CD4-positive, alpha-beta T cell treated with Interleukin-15 for 4 hours (primary cell): Measurements from ENCODE around the gene CD47.

Experiments
- DNase-seq: peaks from one replicate; pipeline ENCODE4 v3.0.0-alpha.2; 2020; ENCODE audit warnings: low spot score

Gene CD47

DNA sequence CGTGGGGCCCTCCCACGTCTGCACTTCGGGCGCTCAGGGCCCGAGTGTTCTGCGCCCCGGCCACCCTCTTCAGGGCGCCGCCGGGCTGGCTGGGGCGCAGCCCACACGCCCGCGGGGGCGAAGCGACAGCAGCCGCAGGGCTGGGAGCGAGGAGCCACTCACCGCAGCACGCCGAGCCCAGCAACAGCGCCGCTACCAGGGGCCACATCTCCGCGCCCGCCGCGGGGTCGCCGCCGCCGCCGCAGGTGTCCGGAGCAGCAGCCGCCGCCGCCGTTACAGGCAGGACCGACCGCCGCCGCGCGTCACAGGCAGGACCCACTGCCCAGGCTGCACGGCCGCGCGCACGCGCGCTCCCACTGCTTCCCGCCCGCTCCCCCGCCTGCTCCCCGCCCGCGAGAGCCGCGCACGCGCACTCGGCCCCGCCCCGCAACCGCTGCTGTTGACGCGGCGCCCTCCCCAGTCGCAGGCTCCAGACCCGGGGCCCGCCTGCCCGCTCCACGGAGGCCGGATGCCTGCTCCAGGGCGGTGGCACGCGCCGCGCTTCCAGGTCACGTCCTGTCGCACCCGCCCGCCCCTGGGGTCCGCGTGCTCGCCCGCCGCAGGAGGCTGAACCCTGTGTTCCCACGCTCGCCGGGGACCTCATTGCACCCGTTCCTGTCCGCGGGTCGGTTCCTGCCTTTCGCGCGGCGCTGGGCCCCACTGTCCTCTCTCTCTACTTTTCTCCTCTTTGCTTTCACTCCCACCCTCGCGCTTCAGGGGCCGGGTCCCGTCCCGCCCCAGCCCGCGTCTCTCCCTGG is at the start of gene CD47:
TSS of gene CD47 (minus strand) at position 331 of the 797 bp plus-strand sequence. CDS start at position 208, 123 bp downstream.
- peak; percentile 95 for DNase-seq

- no peak for DNase-seq
Observed at GRCh38 chr3:108137460-108137814, 46.6 kb upstream of the CD47 start.

GRCh38 chr3:108136561-108137459 is 46.0 kb upstream of the CD47 start:
- DNase-seq, result no peak

DNA sequence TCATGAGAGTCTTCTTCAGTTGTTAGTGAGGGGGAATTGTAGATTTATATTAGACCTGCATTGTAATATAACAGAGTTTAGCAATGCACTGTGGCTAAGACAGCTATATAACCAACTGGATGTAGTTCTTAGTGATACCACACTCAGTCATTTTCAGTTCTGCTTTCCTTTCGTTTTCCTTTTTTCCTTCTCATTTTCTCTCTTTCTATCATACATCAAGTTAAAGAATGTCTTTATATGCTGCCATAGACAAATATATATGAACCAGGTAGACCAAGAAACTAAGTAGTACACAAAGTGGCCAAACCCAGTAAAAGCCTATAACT is 43.7 kb upstream of the CD47 start:
- DNase-seq, result no peak

DNA sequence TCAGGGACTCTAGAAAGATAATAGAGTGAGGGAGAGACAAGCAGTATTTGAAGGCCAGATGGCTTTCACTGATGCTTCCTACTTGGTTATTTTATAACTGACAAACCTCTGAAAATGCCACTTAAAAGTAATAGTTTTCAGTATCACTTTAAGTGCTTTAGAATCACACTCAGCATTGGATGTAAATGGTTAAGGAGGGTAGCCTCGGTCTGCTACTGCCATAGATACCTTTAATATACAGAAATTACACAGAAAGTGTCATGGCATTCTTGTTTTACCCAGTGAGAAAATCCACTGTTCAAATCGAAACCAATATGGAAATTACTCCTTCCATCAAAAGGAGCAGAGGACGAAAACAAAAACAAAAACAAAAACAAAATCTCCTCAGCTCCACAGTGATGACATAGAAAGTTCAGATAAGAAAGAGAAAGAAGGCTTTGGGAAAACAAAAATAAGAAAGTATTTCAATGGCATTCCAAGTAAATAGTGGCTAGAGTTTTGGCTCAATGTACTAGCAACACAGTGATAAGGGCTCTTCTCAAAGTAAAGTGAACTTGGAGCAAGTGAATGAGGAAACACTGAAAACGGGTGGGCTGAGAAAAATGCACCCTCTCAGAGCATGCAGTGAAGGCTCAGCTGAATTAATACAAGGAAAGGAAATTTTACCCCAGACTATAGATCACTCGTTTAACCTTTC is 43.2 kb upstream of the CD47 start:
- no peak for DNase-seq

DNA sequence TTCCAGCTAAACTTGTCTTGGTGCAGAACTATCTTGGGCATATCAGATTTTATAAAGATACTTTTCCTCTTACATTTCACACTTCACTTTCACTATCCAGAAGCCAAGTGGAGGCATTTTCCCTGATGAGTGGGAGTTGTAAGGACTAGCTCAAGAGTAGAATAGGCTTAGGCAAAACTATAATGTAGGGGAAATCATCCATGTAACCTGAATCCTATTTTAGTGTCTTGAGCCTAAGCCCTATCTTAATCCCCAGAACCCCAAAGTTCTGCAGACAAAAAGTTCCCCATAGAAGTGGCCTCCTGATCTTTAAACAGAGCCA is 42.2 kb upstream of the CD47 start:
- DNase-seq, result no peak

- no peak for DNase-seq
Observed at GRCh38 chr3:108131475-108132134, 40.8 kb upstream of the CD47 start.

DNA sequence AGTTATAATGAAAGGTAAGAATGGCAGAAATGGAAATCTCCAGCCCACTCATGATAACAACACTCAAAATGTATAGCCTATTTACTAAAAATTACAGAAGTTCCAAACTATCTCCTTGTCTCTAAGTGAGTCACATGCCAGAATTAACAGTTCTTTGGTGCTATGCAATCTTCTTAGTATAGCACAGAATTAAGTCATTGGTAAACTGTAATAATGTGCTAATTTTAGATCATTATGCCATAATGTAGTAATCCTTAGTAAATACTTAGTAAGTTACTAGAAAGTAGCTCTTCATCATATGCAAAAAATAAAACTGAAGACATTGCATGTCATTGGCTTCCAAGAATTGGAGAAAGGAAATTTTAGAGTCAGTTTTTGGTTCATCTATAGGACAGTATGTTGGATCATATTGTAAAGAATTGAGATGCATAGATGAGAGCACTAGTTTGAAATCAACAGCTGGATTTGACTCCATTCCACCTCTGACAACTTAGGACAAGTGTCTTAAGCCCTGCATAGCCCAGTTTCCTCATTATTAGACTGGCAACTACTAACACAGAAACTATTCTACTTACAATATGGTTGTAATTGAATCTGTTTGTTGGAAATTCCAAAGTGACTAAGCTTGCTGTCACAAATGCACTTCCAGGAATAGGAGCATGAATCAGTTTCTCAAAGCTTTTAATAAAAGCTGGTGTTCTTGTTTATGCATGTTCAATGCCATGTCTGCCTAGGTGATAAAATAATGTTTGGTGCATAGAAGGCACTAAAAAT is 40.1 kb upstream of the CD47 start:
- peak; percentile 62 for DNase-seq

DNA sequence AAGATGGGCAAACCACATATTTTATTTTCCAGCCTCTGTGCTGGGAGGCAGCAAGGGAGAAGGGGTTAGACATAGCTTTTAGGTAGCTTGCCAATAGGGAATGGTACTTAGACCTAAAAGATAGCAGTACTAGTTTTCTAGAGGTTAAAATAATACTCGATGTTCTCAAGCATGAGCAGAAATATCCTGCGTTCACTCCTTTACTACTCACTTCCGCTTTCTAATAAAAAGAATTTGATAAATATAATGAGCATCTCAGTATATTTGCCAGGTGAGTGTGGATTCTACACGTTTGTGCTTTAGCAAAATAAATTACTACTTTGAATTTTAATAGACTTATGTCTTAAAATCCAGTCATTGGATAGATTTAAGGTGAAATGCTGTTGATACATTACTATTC is 39.4 kb upstream of the CD47 start:
- DNase-seq, result no peak

GRCh38 chr3:108127301-108127988 is 36.6 kb upstream of the CD47 start:
- peak; percentile 82 for DNase-seq

DNA sequence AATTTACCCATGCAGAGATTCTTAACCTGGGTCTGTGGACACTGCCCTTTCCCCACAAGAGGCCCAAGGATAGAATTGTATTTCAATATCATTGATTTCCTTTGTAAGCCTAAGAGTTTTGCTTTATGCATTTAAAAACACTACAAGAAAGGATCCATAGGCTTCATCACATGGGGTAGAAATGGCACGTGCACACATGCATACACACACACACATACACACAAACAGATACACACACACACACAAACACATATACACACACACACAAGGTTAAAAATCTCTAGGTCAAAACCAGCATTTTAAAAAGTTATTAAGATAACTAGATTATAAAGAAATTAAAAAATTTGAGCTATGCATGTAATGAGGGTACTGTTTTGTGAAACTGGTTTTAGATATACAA is 35.5 kb upstream of the CD47 start:
- no peak for DNase-seq

- DNase-seq, result peak; percentile 64
Observed at GRCh38 chr3:108125550-108126071, 34.8 kb upstream of the CD47 start.

DNA sequence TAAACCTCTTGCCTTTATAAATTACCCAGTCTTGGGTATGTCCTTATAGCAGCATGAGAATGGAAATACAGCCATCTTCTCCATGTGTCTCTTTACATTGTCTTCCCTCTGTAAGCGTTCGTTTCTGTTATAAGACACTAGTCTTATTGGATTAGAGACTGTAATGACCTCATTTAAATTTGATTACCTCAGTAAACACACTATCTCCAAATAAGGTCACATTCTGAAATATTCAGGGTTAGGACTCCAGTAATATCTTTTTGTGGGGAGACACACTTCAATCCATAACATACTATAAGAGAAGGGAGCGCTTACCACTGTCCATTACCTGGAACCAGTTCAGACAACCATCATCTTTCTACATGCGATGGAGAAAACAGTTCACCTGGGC is 34.3 kb upstream of the CD47 start:
- no peak for DNase-seq

DNA sequence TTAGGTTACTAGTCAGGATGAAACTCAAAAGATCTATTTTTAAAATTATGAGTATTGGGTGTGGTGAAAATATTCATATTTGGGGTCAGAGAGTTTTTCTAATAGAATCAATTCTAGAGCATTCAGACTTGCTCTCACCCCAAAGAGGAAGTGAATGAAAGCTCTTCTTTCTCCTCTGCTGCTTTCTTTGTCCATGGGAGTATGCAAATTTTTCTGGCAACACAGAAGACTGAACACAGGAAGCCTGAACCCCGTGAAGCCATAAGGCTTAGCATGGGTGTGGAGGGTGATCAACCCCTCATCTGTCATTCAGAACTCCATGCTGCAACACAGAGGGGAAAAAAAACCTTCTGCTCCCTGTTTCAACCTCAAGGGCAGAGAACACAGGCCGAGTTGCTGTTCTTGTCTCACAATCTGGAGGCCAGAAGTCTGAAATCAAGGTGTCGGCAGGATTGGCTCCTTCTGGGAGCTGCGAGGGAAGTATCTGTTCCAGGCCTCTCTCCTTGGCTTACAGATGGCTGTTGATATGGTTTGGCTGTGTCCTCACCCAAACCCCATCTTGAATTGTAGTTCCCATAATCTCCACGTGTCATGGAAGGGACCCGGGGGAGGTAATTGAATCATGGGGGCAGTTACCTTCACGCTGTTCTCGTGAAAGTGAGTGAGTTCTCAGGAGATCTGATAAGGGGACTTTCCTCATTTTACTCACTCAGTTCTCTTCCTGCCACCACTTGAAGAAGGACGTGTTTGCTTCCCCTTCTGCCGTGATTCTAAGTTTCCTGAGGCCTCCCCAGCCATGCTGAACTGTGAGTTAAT is 33.7 kb upstream of the CD47 start:
- DNase-seq, result peak; percentile 84

GRCh38 chr3:108123326-108123725 is 32.5 kb upstream of the CD47 start:
- no peak for DNase-seq

GRCh38 chr3:108122276-108122675 is 31.4 kb upstream of the CD47 start:
- DNase-seq, result no peak

DNA sequence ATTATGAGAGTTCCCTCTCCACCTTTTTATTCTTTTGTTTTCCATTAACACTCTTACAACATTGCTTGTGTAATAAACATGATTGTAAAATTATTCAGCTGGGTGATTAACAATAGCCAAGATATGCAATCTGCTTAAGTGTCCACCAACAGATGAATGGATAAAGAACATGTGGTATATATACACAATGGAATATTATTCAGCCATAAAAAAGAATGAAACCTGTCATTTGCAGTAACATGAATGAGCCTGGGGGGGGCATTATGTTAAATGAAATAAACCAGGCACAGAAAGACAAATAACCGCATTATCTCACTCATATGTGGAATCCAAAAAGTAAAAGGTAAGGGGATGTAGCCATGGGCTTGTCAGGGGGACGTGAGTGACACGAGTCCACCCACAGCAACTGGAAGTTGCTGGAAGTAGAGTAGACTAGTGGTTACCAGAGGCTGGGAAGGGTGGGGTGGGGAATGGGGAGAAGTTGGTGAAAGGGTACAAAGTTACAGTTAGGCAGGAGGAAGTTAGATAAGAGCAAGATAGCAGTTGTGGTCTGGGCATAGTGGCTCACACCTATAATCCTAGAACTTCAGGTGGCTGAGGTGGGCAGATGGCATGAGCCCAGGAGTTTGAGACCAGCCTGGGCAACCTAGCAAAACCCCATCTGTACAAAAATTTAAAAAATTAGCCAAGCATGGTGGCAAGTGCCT is 28.7 kb upstream of the CD47 start:
- no peak for DNase-seq

- no peak for DNase-seq
Observed at GRCh38 chr3:108118038-108118768, 27.4 kb upstream of the CD47 start.
